Suppressor macrophage treated with lipopolysaccharide for 1 hour (primary cell): Measurements from ENCODE around the gene NRL.

Experiments used
- DNase-seq, 3 donors: peaks; one replicate each; pipeline ENCODE4 v3.0.0-alpha.2; 2020 to 2022

The NRL gene

GRCh38 chr14:24114532-24115421 is at the start of gene NRL, which contains the start of gene DCAF11:
TSS of gene NRL (minus strand) at chr14:24114949. CDS start at chr14:24082848, 32,101 bp downstream.
TSS of gene DCAF11 (plus strand) at chr14:24114777. CDS start at chr14:24115595, 818 bp downstream.
- DNase-seq = peak; percentile 99 to 100 (median 100)

- peak in 1 of 3 donors; percentile 24 for DNase-seq
These were observed 47.3 kb upstream of the NRL start for GRCh38 chr14:24162093-24162492.

GRCh38 chr14:24160850-24161804 is 46.4 kb upstream of the NRL start, which contains the start of gene IRF9:
TSS of gene IRF9 (plus strand) at chr14:24161265. CDS start at chr14:24162145, 880 bp downstream.
- DNase-seq = peak; percentile 95 to 97 (median 96)

- DNase-seq = no peak
These were observed 45.7 kb upstream of the NRL start for GRCh38 chr14:24160499-24160849.

- DNase-seq = no peak
These were observed 45.2 kb upstream of the NRL start for GRCh38 chr14:24159777-24160498.

- no peak for DNase-seq
These were observed 42.6 kb upstream of the NRL start for GRCh38 chr14:24157331-24157730.

GRCh38 chr14:24156840-24157239 is 42.1 kb upstream of the NRL start:
- no peak for DNase-seq

GRCh38 chr14:24155100-24155499 is 40.4 kb upstream of the NRL start:
- no peak for DNase-seq

GRCh38 chr14:24151404-24152080 is 36.8 kb upstream of the NRL start:
- no peak for DNase-seq

GRCh38 chr14:24150993-24151392 is 36.2 kb upstream of the NRL start:
- DNase-seq = no peak

GRCh38 chr14:24150567-24150966 is 35.8 kb upstream of the NRL start:
- no peak for DNase-seq

GRCh38 chr14:24150061-24150460 is 35.3 kb upstream of the NRL start:
- DNase-seq = no peak

GRCh38 chr14:24149302-24149969 is 34.7 kb upstream of the NRL start:
- no peak for DNase-seq

GRCh38 chr14:24147761-24148428 is 33.1 kb upstream of the NRL start:
- DNase-seq = no peak

- peak; percentile 99 for DNase-seq
These were observed 32.4 kb upstream of the NRL start, which contains the start of gene RNF31 for GRCh38 chr14:24146978-24147760. TSS of gene RNF31 (plus strand) at chr14:24147498. CDS start at chr14:24147699, 201 bp downstream.

GRCh38 chr14:24146453-24146977 is 31.8 kb upstream of the NRL start, which contains the start of gene PSME2:
TSS of gene PSME2 (minus strand) at chr14:24146610. CDS start at chr14:24146581, 29 bp downstream.
- DNase-seq = peak; percentile 96 to 98 (median 97)

GRCh38 chr14:24145690-24146452 is 31.1 kb upstream of the NRL start:
- peak; percentile 72 to 87 (median 76) for DNase-seq

- no peak for DNase-seq
These were observed 30.5 kb upstream of the NRL start for GRCh38 chr14:24145219-24145618.

GRCh38 chr14:24144451-24144850 is 29.7 kb upstream of the NRL start:
- DNase-seq = no peak
